HG02642 (cell line): ENCODE results near the gene C16orf86.
A peak's percentile ranks its signal among the peaks of the same experiment; 100 is the strongest.

Source experiments
- ATAC-seq: cut with Tn5 transposase; IDR thresholded peaks from one replicate; pipeline ENCODE4 v1.9.1; 2021; ENCODE audit warnings: mild to moderate bottlenecking; ENCODE audit not compliant: unreplicated experiment, poor library complexity

C16orf86 gene

GRCh38 chr16:67653128-67653788 lies 13.4 kb upstream of the C16orf86 start:
- ATAC-seq: no peak

DNA sequence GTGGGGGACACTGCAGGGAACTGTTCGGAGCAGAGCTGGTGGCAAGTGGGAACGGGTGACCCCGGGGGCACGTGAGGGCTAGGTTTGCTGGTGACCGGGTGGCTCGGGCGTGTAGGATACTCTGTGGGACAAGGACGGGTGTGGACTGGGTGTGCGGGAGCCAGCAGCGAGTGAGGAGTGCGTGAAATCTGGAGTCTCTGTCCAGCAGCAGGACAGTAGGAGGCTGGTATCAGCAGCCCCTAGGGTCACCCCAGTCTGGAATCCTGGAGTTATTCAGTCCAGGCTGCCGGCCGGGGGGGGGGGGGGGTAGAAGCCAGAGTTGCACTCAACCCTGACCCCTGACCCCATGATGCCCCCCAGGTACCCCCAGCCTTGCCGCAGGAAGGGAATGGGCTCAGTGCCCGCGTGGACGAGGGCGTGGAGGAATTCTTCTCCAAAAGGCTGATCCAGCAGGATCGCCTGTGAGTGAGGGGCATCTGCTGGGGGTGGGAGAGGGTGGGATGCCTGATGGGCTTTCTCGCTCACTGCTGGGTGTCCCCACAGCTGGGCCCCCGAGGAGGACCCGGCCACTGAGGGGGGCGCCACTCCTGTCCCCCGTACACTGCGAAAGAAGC lies 12.7 kb upstream of the C16orf86 start:
- ATAC-seq: no peak

- no peak for ATAC-seq
Measured at GRCh38 chr16:67654403-67654911, 12.2 kb upstream of the C16orf86 start.

DNA sequence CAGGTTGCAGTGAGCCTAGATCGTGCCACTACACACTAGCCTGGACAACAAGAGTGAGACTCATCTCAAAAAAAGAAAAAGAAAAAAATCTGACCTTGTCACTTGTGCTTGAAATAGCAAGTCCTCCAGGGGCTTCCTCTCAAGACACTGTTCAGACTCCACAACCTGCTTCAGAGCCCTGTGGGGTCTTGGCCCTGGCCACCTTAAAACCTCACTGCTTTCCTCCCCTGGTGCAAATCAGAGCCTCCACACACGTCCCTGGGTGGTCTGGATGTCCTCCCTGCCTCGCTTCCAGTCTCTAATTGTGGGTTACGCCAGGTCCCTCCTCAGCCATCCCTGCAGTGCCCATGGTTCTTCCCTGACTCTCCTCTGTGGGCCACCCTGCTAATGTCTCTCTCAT lies 11.3 kb upstream of the C16orf86 start:
- no peak for ATAC-seq

DNA sequence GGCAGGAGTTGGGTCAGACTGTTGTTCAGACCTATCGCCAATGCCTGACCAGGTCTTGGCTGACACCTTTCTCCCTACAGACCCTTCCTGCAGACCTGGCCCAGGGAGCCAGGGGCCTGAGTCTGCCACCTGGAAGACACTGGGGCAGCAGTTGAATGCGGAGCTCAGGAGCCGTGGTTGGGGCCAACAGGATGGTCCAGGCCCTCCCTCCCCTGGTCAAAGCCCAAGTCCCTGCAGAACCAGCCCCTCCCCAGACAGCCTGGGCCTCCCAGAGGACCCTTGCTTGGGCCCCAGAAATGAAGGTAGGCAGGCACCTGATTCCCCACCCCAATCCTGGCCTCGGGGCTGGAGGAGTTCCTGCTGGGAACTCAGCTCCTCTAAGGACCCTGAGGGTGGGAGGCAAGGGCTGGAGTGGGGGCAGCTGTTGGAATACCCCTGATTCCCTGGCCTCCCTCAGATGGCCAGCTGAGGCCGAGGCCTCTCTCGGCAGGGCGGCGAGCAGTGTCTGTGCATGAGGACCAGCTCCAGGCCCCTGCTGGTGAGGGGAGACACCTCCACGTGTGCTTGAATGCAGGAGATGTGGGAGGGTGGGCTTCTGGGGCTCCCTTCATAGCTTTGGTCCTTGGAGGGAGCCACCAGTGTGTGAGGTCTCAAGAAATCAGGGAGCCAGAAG lies 10.1 kb upstream of the C16orf86 start:
- ATAC-seq: no peak

DNA sequence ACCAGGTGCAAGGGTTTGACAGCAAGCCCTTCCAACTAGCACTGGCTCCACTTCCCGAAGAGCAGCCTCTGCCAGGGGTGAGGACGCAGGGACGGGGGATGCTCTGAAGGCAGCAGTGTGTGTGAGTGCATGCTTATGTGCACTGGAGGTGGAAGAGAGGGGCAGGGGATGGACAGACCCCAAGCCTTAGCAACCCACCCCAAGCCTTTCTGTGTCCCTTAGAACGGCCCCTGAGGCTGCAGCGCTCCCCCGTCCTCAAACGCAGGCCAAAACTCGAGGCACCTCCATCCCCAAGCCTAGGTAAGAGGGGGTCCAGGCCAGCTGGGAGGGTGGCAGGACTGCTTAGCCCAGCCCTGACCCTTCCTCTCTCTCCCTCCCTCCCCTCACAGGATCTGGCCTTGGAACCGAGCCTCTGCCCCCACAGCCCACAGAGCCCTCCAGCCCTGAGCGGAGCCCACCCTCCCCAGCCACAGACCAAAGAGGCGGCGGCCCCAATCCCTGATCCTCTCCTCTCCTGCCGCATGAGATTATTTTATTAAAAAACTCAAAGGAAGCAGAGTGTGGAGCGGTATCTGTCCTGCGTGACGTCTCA lies 9.5 kb upstream of the C16orf86 start:
- no peak for ATAC-seq

DNA sequence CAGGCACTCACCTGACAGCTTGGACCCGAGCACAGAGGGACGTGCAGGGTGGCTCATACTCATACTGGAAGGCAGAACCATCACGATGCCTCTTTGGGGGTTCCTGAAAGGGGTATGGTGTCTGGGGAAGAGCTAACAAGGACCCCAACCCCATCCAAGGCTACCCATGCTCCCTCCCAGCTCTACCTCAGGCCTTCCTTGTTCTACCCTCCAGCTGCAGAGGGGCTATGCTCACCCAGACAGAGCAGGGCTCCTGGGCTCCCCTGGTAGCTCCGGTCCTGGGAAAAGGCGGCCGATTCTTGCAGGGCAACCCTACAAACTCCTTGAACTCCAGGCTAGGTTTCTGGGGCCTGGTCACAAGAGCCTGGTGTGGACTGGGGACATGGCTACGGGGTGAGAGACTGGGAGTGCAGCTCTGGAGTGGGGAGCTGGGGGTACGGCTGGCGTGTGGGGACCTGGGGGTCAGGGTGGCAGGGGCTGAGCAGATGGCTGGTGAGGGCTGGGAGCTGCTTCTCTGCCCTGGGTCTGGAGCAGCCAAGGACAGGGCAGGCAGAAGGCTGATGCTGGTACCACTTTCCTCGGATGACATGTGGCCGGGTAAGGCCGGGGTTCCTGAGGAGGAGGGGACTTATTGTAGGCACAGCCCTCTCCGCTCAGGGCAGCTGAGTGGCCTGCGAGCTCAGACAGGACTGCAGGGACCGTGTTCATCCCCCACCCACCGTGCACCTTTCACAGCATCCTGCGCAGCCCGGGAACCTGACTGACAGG lies 8.7 kb upstream of the C16orf86 start:
- no peak for ATAC-seq

DNA sequence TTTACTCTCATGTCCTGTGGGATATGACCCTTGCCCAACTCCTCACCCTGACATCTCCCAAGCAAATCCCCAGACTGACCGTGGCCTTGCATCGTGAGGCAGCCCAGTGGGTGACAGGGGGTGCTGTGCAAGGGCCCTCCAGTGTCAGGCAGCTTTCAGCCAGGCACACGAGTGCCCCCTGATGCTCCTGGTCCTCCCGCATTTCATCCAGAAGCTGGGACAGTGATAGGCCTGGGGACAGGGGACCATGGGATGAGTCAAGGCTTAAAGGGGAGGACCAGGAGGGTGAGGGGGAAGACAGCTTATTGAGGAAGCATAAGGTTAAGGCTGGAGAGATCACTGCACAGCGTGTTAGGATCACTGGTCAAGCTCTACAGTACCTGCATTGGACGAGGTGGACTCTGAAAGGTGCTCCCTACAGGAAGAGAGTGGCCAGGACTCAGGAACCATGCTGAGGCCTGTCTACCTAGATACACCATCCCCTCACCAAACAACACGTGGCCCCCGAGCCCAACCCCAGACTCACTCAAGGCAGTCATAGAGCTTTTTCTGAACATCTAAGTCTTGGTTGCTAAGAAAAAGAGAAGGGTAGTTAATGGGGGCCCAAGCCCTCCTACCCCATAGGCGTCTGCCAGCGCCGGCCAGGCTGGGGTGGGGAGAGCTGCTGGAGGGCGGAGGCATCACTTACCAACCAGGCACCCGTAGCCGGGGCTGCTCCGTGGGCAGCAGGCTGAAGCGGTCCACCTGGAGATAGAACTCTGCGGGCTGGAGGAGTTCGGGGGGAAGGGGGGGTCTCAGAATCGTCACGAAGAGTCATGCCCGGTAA lies 7.6 kb upstream of the C16orf86 start:
- ATAC-seq: no peak

DNA sequence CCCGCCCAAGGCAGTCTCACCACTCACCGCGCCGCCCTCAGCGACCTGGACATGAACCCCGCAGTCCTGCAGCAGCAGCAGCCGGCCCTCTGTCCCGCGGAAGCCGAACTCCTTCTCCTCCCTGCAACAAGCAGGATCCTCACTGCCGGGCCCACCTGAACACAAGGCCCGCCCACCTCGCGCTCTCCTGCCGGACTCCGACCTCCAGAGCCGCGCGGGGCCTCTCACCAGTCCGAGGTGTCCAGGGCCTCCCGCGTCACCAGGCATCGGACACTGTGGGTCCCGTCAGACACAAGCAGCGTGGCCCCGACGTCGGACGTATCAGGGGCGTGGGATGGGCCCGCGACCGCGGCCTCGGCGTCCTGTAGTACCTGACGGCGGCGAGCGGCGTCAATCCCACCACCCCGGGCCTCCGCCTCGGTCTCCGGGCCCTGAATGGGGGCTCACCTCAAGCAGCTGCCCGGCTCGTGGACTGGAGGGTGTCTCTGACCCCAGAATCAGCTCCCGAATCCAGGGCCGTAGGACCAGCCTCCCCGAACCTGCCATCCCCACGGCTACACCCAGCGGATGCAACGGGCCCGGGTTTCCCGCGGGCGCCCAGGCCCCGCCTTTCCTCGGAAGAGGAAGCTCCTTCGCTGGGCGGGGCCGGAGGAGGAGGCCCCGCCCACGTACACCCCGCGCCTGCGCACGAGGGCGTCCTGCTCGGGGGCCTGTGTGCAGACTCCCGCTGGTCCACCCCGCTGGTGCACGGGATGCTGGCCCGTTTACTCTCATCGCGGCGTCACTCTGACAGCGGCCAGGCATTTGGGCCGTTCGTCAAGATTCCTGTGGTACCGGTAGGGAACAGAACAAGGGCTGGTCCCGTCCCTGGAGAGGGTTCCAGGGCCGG lies 6.7 kb upstream of the C16orf86 start, which contains the start of gene ACD:
ACD (minus strand) TSS at position 586 of the 889 bp plus-strand sequence; CDS start at position 546, 40 bp downstream.
- ATAC-seq: peak; percentile 59

DNA sequence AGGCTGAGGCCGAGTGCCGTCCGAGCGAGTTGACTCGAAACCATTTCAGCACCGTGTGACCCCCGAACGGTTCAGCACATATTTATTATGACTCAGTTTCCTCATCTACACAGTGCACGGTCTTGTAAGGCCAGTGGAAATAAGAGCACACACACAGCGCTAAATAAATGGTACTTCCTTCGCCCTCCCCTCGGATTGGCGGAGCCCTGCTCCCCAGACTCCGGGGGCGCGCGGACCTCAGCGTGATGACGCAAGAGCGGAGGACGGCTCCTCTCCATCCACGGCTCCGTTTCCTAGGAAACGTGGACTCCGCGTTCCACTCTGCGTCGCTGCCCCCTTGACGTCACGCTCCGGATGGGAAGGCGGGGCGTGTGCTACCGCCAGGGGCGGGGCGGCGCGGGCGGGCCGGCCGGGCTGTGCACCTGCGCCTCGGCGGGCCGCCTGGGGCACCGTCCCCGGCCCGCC lies 6.0 kb upstream of the C16orf86 start, which contains the start of gene PARD6A:
PARD6A (plus strand) TSS at position 397 of the 465 bp plus-strand sequence. CDS start 79 bp downstream, outside the sequence.
- peak; percentile 78 for ATAC-seq

DNA sequence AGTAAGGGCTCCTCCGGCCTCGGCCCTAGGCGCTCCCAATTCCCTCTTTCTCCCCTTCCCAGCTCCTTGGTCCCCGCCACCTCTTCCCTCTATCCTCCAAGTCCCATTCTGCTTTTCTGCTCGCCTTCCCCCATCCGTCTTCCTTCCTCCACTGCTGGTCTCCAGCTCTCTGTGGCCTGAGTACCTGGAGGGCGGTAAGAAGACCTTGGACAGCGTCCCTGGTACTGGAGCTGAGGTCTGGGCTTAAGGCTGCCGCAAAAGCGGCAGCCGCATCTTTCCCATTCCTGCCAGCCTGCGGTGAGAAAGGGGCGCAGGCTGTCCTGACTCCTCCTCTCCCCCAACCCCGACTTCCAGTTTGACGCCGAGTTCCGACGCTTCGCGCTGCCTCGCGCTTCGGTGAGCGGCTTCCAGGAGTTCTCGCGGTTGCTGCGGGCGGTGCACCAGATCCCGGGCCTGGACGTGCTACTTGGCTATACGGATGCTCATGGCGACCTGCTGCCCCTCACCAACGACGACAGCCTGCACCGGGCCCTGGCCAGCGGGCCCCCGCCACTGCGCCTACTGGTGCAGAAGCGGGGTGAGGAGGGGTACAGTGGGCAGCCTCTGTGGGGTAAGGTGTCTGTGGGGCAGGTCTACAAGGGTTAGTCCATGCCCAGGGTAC lies 5.4 kb upstream of the C16orf86 start:
- no peak for ATAC-seq

DNA sequence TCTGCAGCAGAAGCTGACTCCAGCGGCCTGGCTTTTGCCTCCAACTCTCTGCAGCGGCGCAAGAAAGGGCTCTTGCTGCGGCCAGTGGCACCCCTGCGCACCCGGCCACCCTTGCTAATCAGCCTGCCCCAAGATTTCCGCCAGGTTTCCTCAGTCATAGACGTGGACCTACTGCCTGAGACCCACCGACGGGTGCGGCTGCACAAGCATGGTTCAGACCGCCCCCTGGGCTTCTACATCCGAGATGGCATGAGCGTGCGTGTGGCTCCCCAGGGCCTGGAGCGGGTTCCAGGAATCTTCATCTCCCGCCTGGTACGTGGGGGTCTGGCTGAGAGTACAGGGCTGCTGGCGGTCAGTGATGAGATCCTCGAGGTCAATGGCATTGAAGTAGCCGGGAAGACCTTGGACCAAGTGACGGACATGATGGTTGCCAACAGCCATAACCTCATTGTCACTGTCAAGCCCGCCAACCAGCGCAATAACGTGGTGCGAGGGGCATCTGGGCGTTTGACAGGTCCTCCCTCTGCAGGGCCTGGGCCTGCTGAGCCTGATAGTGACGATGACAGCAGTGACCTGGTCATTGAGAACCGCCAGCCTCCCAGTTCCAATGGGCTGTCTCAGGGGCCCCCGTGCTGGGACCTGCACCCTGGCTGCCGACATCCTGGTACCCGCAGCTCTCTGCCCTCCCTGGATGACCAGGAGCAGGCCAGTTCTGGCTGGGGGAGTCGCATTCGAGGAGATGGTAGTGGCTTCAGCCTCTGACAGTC lies 4.5 kb upstream of the C16orf86 start:
- no peak for ATAC-seq

DNA sequence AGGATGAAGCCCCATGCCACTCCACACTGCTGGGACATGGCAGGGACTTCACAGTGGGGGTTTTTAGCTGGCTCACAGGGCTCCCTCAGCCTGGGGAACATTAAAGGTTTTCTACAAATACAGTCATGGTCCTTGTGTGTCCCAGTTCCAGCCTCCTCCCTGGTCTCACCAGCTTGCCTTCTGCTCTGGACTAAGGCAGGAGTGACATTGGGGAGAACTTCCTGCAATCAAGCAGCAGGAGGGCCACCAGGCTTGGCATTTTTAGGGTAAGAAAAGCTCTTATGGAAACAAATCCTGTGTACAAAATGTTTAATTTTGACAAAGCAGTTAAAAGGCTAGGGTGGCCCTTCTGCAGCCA lies 4.0 kb upstream of the C16orf86 start:
- ATAC-seq: no peak

DNA sequence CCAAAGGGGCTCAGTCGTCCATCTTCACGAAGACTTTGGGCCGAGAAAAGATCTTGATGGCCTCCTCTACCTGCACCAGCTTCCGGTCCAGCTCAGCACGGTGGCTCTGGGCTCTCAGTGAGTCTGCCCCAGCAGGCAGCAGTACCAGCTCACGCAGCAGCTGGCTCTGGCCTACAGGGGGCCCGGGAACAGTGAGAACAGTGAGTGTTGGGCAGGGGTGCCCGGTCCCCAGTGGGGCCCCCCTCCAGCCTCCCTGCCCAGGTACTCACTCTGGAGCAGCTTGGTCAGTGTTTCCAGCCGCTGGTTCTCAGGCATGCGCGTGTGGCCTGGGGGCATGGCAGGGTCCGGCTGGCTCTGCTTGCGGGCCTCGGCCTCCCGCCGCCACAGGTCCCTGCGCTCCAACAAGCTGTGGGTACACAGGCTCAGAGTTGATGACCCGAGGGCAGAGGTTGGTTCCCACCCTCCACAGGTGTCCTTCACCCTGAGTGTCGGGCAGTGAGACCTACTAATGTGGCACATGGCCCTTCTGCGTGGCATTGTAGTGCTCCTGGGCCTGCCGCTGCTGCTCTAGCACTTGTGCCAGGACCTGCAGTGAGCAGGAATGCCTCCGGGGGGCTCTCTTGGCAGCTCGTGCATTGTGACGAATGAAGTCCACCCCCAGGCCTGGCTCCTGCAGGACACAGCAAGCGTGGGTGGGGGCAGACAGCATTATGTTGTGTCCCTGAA lies 3.3 kb upstream of the C16orf86 start:
- no peak for ATAC-seq

DNA sequence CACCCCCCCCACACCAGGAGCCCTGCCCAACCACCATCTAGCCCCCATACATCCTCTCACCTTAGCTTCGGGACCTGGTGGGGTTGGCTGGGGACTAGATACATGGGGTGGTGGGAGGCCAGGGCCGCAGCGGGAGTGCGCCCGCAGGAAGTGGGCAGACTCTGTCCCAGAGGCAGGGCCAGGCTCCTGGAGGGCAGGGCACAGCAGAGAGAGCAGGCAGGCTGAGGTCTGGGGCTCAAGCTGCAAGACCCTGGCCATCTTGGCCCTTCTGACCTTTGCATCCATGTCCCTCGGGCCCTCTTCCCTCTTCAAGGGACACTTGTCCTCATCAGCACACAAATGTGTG lies 2.8 kb upstream of the C16orf86 start:
- ATAC-seq: no peak

GRCh38 chr16:67664258-67664657 lies 2.4 kb upstream of the C16orf86 start:
- no peak for ATAC-seq

- no peak for ATAC-seq
Measured at GRCh38 chr16:67664871-67665270, 1.7 kb upstream of the C16orf86 start.
